Lower lobe of right lung (tissue), 2 donors: Measurements from ENCODE around the gene SLC26A6. TPM values are rescaled to one million over a fixed set of nuclear protein-coding genes. Genes with fewer than 3 reads are reported as not detected.

ENCODE experiments used
- ATAC-seq, 2 donors: fragments of 200-7000 bp; cut with Tn5 transposase; one replicate each; pipeline ENCODE4 v1.9.1; 2020 to 2022; ENCODE audit warnings: mild to moderate bottlenecking in 2 of 2, moderate library complexity in 2 of 2
- DNase-seq: peaks from one replicate; pipeline ENCODE4 v3.0.0-alpha.2; 2020
- H3K27ac ChIP-seq: fragments of 200-600 bp; one replicate; pipeline ENCODE4 v1.8.0; 2022
- H3K27me3 ChIP-seq: fragments of 200-600 bp; one replicate; pipeline ENCODE4 v1.8.0; 2022; ENCODE audit warnings: low read depth
- H3K36me3 ChIP-seq: fragments of 200-600 bp; one replicate; pipeline ENCODE4 v1.8.0; 2022; ENCODE audit warnings: mild to moderate bottlenecking
- H3K4me1 ChIP-seq: fragments of 200-600 bp; one replicate; pipeline ENCODE4 v1.8.0; 2022
- H3K4me3 ChIP-seq: fragments of 200-600 bp; one replicate; pipeline ENCODE4 v1.8.0; 2022; ENCODE audit warnings: mild to moderate bottlenecking
- H3K9me3 ChIP-seq: fragments of 200-600 bp; one replicate; pipeline ENCODE4 v1.8.0; 2022
- intact Hi-C: fragments of 100-400 bp; cut with DNase I; formaldehyde crosslinking; loops from one replicate; pipeline ENCODE4 v1.11.0; 2022
- total RNA-seq: library from RNA; stranded (reverse); fragmentation: NEBNext Ultra II Directional; extraction: Animal tissue kit (Norgen Biotek cat#: 25700); gene quantifications from one replicate; pipeline ENCODE4 v1.2.1, GENCODE V29; 2021
- TF ChIP-seq, protein P1 (sequence below): fragments of 200-600 bp; IDR thresholded peaks from one replicate; pipeline ENCODE4 v1.8.0; 2022; ENCODE audit warnings: antibody characterized with exemption, mild to moderate bottlenecking
- donor health status: DM: no; HTN: yes; CAD: no; lungs with severe emphysema.

SLC26A6 gene
- total RNA-seq, 1 donor from 2014 or later = 20.8 TPM

DNA sequence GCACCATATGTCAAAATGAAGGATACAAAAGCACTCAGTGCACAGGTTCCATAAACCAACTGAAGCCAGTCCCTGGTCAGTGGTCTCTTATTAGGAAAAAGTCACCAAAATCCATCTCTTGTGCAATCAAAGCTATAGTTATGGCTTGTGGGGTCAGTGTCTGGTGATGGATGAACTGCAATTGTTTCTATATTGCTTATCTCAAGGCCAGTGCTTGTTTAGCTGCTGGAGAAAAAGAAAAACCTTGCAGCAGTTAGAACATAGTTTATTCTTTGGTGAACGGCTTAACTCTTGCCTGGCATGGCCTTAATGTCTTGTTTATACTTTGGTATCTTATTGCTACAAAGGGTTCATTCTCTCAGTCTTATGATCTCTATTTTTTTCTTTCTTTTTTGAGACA lies 23.0 kb downstream of the SLC26A6 start:
- Histone ChIP-seq H3K4me1 (peaks cover 23% of the 10 kb centered on the region), H3K36me3 (peaks cover 9% of the 10 kb centered on the region), H3K27ac (no peak overlapping the region), H3K27me3 (no peaks in the 10 kb centered on the region), H3K4me3 (no peak overlapping the region), H3K9me3 (peaks cover 3% of the 10 kb centered on the region)
- DNase-seq (no peak), ATAC-seq (no peak)
- TF ChIP-seq, protein P1, sequence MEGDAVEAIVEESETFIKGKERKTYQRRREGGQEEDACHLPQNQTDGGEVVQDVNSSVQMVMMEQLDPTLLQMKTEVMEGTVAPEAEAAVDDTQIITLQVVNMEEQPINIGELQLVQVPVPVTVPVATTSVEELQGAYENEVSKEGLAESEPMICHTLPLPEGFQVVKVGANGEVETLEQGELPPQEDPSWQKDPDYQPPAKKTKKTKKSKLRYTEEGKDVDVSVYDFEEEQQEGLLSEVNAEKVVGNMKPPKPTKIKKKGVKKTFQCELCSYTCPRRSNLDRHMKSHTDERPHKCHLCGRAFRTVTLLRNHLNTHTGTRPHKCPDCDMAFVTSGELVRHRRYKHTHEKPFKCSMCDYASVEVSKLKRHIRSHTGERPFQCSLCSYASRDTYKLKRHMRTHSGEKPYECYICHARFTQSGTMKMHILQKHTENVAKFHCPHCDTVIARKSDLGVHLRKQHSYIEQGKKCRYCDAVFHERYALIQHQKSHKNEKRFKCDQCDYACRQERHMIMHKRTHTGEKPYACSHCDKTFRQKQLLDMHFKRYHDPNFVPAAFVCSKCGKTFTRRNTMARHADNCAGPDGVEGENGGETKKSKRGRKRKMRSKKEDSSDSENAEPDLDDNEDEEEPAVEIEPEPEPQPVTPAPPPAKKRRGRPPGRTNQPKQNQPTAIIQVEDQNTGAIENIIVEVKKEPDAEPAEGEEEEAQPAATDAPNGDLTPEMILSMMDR = no peak
- intact Hi-C loops = no loop called here

DNA sequence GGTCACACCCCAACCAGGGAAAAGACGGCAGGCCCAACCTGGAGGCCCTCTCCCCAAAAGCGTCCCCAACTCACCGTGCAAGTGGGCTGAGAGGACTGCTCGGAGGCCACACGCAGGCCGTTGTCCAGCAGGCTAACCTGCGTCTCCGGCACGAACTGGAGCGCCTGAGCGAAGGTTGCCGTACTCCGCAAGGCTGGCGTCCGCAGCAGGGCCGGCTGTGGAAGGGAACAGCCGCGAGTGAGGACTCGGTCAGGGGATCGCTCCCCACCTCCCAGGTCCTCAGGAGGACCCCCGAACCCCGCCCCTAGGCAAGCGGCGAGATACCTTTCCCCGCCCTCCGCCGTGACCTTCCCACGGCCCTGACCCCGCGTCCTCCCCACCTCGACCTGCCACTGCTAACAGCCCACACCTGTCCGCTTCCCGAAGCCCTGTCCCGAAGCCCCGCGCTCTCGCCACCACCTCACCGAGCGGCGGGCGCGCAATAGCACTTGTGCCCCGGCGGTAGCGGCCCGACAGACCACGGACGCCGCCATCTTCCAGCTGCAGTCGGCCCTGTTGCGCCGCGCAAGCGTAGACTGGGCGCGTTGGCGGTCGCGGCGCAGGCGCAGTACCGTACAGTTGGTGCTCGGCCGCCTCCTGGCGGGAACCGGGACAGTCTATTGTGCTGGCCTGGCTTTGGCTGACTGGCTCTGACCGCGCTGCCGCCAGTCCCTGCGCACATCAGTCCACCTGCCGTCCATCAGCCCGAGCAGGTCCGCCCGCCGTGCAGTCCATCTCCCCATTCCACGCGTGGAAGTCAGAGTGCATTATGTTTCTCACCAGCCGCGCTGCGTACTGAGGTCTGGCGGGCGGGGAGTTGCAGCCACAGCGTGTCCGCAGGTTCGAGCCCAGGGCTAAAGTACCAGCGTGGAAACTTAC lies 25.9 kb downstream of the SLC26A6 start, which contains the start of gene UQCRC1:
TSS of gene UQCRC1 (minus strand) at position 559 of the 918 bp plus-strand sequence. CDS start at position 533, 26 bp downstream.
- Histone ChIP-seq H3K36me3 (peaks cover 34% of the 10 kb centered on the region), H3K4me1 (peaks cover 23% of the 10 kb centered on the region), H3K27ac (peak within 1 kb of the TSS; percentile 90), H3K27me3 (no peaks in the 10 kb centered on the region), H3K9me3 (no peaks in the 10 kb centered on the region), H3K4me3 (peak within 1 kb of the TSS; percentile 100)
- intact Hi-C loops = no loop called here
- TF ChIP-seq, protein P1 = peak; percentile 83
- DNase-seq (peak; percentile 95), ATAC-seq (peak; percentile 100)

DNA sequence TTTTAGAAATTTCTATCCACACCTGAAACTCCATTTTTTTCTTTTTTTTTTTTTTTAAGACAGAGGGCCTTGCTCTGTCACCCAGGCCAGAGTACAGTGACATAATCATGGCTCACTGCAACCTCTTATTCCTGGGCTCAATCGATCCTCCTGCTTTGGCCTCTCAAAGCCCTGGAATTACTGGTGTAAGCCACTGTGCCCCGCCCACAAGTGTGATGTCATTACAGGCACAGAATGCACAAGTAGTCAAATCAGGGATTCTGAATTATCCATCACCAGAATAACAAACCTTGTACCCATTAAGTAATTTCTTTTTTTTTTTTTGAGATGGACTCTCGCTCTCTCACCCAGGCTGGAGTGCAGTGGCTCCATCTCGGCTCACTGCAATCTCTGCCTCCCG lies 27.7 kb downstream of the SLC26A6 start:
- no peak overlapping the region for H3K4me3 ChIP-seq
- no peak for DNase-seq

DNA sequence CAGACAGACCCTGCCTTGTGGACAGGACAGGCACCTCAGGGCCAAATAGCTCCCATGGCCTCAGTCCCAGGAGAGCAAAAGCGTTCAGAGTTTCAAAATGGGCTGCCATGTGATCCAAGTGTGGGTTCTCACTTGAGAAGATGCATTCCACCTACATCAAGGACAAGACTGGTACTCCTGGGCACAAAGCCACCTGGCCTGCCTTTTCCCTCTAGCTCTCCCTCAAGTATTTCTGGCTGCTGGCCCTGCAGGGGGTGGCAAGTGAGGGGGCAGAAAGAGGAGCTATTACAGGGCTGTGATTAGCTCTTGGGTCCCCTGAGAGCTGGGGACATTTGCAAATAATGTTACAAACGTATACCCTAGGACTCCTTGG lies 33.7 kb downstream of the SLC26A6 start:
- intact Hi-C loops = no loop called here
- H3K4me3 ChIP-seq = no peak overlapping the region
- H3K4me1 ChIP-seq = no peaks in the 10 kb centered on the region
- H3K27me3 ChIP-seq = no peaks in the 10 kb centered on the region
- DNase-seq = no peak
- TF ChIP-seq, protein P1 = no peak
- H3K9me3 ChIP-seq = no peaks in the 10 kb centered on the region
- H3K27ac ChIP-seq = no peak overlapping the region
- H3K36me3 ChIP-seq = peaks cover 92% of the 10 kb centered on the region
- no peak for ATAC-seq

More for the DNA sequence above, 27.7 kb downstream of the SLC26A6 start:
- H3K4me1 ChIP-seq = peaks cover 23% of the 10 kb centered on the region
- H3K27me3 ChIP-seq = no peaks in the 10 kb centered on the region
- intact Hi-C loops = no loop called here
- ATAC-seq = no peak
- no peak overlapping the region for H3K27ac ChIP-seq
- peaks cover 52% of the 10 kb centered on the region for H3K36me3 ChIP-seq
- TF ChIP-seq, protein P1 = no peak
- H3K9me3 ChIP-seq = no peaks in the 10 kb centered on the region

GRCh38 chr3:48600711-48601621 lies 34.3 kb downstream of the SLC26A6 start:
- H3K9me3 ChIP-seq = no peaks in the 10 kb centered on the region
- TF ChIP-seq, protein P1 = no peak
- no peak overlapping the region for H3K27ac ChIP-seq
- ATAC-seq = no peak
- no peaks in the 10 kb centered on the region for H3K4me1 ChIP-seq
- H3K27me3 ChIP-seq = no peaks in the 10 kb centered on the region
- H3K36me3 ChIP-seq = peaks cover 86% of the 10 kb centered on the region
- H3K4me3 ChIP-seq = no peak overlapping the region
- no peak for DNase-seq
- intact Hi-C loops = no loop called here
